ENCODE results near the gene BAIAP3.

BAIAP3 gene

DNA sequence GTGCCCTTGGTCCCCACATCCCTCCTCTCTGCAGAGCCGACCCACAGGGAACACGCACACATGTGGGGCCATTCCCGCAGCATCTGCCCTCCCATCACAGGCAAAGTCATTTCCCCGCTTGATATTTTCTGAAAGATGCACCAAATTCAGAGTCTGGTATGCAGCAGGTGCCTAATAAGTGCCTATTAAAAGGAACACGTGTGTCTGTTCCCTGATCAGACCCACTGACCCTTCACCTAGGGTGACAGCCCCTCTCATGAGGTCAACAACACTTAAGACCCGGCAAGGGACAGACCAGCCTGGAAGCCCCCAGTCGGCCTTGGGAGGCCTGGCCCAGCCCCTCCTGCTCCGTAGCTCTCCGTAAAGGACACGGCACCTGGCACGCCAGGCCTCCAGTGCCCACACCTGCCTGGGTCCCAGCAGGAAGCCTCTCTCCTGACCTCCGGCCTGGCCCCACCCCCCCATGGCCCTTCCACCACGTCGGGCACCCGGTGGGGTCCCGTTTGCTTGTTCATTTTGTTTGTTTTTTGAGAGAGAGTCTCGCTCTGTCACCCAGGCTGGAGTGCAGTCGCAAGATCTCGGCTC, 61.0 kb downstream of the BAIAP3 start:
- DNase-seq (ENCODE audit: low spot score), result no peak

DNA sequence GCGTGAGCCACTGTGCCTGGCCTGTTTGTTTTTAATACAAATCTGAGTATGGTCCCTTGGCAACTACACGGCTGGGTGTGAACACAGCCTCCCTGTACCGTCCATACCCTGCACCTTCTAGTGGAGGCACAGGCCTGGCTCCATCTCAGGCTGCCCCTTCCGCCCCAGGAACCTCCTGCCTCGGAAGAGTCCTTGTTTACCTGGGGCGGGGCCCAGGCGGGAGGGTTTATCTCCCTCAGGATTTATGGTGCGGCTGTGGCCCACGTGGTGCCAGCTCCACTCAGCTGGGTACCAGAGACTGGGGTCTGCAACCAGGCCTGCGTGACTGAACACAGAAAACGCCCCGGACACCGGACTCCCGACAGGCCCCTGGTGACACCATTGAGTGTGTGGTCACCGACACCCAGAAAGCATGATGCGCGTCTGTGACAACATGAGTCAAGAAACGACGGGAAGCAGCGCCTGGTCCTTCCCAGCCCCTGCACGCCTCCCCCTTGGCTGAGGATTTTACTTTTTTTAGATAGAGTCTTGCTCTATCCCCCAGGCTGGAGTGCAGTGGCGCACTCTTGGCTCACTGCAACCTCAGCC, 62.1 kb downstream of the BAIAP3 start:
- no peak for DNase-seq (ENCODE audit: low spot score)

GRCh38 chr16:1397779-1398178, 64.3 kb downstream of the BAIAP3 start:
- no peak for DNase-seq (ENCODE audit: low spot score)

- no peak for DNase-seq (ENCODE audit: low spot score)
Observed at GRCh38 chr16:1398351-1398750, 64.9 kb downstream of the BAIAP3 start.
